HepG2 (cell line): Measurements from ENCODE around the gene VPS13D. TPM values are rescaled to one million over a fixed set of nuclear protein-coding genes. Genes with fewer than 3 reads are reported as not detected.

Experiments used
- ATAC-seq: fragments of 200-7000 bp; cut with Tn5 transposase; 3 replicates; pipeline ENCODE4 v1.9.1; 2020; ENCODE audit warnings: mild to moderate bottlenecking, moderate library complexity
- BruUV-seq: library from RNA; stranded (reverse); fragments of 400-500 nt; replicated peaks from 2 replicates; lab custom pipeline; 2021; lab: Mats Ljungman, UMichigan
- CTCF ChIA-PET: fragments of 300-600 bp; formaldehyde crosslinking; extraction: SDS; loops from one replicate; lab custom pipeline; 2021; ENCODE audit warnings: low total read pairs, inconsistent platforms, low intra/inter-chr PET ratio; lab: Yijun Ruan, JAX
- POLR2A ChIA-PET: fragments of 350-600 bp; sonication (Branson Sonifier 250); formaldehyde crosslinking; loops from one replicate; lab custom pipeline; 2020; ENCODE audit warnings: antibody characterized with exemption, inconsistent platforms; lab: Yijun Ruan, JAX
- DNase-seq: peaks from one replicate; pipeline ENCODE4 v3.0.0-alpha.2; 2015; ENCODE audit warnings: low spot score
- FAIRE-seq: peaks from 3 replicates; lab custom pipeline; 2011; peaks lifted over from hg19 to GRCh38; lab: Jason Lieb, UNC
- H2AFZ ChIP-seq: one replicate; pipeline ENCODE4 v1.6.1; 2011; ENCODE audit warnings: low read length, inconsistent platforms
- H3K27ac ChIP-seq: fragments of 300-600 bp; 3 replicates; pipeline ENCODE4 v1.8.0; 2011; ENCODE audit warnings: mixed run types, mild to moderate bottlenecking, mixed read lengths, low read length, inconsistent platforms; ENCODE audit not compliant: insufficient read depth; ENCODE audit errors: extremely low read length
- H3K27me3 ChIP-seq, 2 experiments: fragments of 200-600 bp in 1 of 2; 2 replicates in 1 of 2; 3 replicates in 1 of 2; pipeline versions ENCODE4 v1.6.0 to v1.8.0; 2011; ENCODE audit warnings: low read length in 2 of 2, mild to moderate bottlenecking in 2 of 2, moderate library complexity in 2 of 2, inconsistent platforms in 1 of 2; ENCODE audit not compliant: insufficient read depth in 2 of 2, control insufficient read depth in 1 of 2
- H3K36me3 ChIP-seq, 2 experiments: fragments of 200-600 bp in 1 of 2; replicated peaks in 1 of 2; 2 replicates in 1 of 2; 3 replicates in 1 of 2; pipeline versions ENCODE4 v1.5.1 to v1.8.0; 2011; ENCODE audit warnings: low read length in 2 of 2, inconsistent platforms in 1 of 2; ENCODE audit not compliant: insufficient read depth in 2 of 2, control insufficient read depth in 1 of 2
- H3K4me1 ChIP-seq: 2 replicates; pipeline ENCODE4 v1.5.1; 2012; ENCODE audit warnings: low read length, inconsistent platforms; ENCODE audit not compliant: insufficient read depth
- H3K4me2 ChIP-seq: 2 replicates; pipeline ENCODE4 v1.6.0; 2011; ENCODE audit warnings: low read depth, low read length, inconsistent platforms
- H3K4me3 ChIP-seq, 3 experiments: fragments of 200-600 bp in 1 of 3; sonication (generic), shearing (Covaris generic) in 1 of 3; replicated peaks in 1 of 3; 2 replicates each; pipeline ENCODE4 v1.5.1; 2011 to 2016; ENCODE audit warnings: low read length in 3 of 3, inconsistent platforms in 2 of 3, low read depth in 2 of 3, mild to moderate bottlenecking in 2 of 3, control low read depth in 1 of 3, mixed read lengths in 1 of 3; ENCODE audit not compliant: insufficient read depth in 1 of 3
- H3K79me2 ChIP-seq: one replicate; pipeline ENCODE4 v1.6.1; 2011; ENCODE audit warnings: low read length, inconsistent platforms; ENCODE audit not compliant: insufficient read depth
- H3K9ac ChIP-seq: 2 replicates; pipeline ENCODE4 v1.6.0; 2011; ENCODE audit warnings: mild to moderate bottlenecking, low read depth, low read length, inconsistent platforms; ENCODE audit not compliant: insufficient read depth
- H3K9me3 ChIP-seq: 2 replicates; pipeline ENCODE4 v1.5.1; 2012; ENCODE audit warnings: mild to moderate bottlenecking, low read length
- H4K20me1 ChIP-seq: 2 replicates; pipeline ENCODE4 v1.6.0; 2011; ENCODE audit warnings: inconsistent platforms, mild to moderate bottlenecking, low read length, moderate library complexity; ENCODE audit not compliant: insufficient read depth
- ATM ChIP-seq: fragments of 450-650 bp; IDR thresholded peaks from 2 replicates; pipeline ENCODE4 v1.7.1; 2017; ENCODE audit warnings: mild to moderate bottlenecking, borderline replicate concordance
- BCLAF1 ChIP-seq: fragments of 450-650 bp; IDR thresholded peaks from 2 replicates; pipeline ENCODE4 v1.6.1; 2017; ENCODE audit warnings: mild to moderate bottlenecking
- DNMT3B ChIP-seq: conservative IDR thresholded peaks from 2 replicates; pipeline ENCODE4 v1.6.1; 2016; ENCODE audit warnings: missing biosample characterization, control low read depth
- ELK4 ChIP-seq: sonication (generic); formaldehyde crosslinking; IDR thresholded peaks from 2 replicates; pipeline ENCODE4 v1.9.0; 2021; ENCODE audit warnings: missing genetic modification reagents, borderline replicate concordance
- EZH2 ChIP-seq: conservative IDR thresholded peaks from 2 replicates; pipeline ENCODE4 v1.6.1; 2012; ENCODE audit warnings: mild to moderate bottlenecking, low read depth, low read length, moderate library complexity
- HNF1B ChIP-seq: sonication (generic); formaldehyde crosslinking; IDR thresholded peaks from 2 replicates; pipeline ENCODE4 v1.5.1; 2020; ENCODE audit warnings: mild to moderate bottlenecking, moderate library complexity, missing genetic modification reagents
- KDM5A ChIP-seq: fragments of 200-600 bp; sonication (generic); IDR thresholded peaks from 2 replicates; pipeline ENCODE4 v1.7.0; 2018; ENCODE audit warnings: antibody characterized with exemption, mild to moderate bottlenecking, low read length, borderline replicate concordance
- MEF2D ChIP-seq: sonication (generic); formaldehyde crosslinking; IDR thresholded peaks from 2 replicates; pipeline ENCODE4 v1.5.1; 2020; ENCODE audit warnings: mild to moderate bottlenecking, missing genetic modification reagents
- NFE2 ChIP-seq: sonication (generic); formaldehyde crosslinking; IDR thresholded peaks from 2 replicates; pipeline ENCODE4 v1.4.0; 2020; ENCODE audit warnings: missing genetic modification reagents
- ONECUT2 ChIP-seq: sonication (generic); formaldehyde crosslinking; IDR thresholded peaks from 2 replicates; pipeline ENCODE4 v1.4.0; 2020; ENCODE audit warnings: missing genetic modification reagents
- RFX5 ChIP-seq: IDR thresholded peaks from 2 replicates; pipeline ENCODE4 v1.6.1; 2011; ENCODE audit warnings: low read depth, low read length, improper control_type of control experiment
- TCF7L2 ChIP-seq: IDR thresholded peaks from 2 replicates; pipeline ENCODE4 v1.6.1; 2011; ENCODE audit warnings: mild to moderate bottlenecking, low read depth, low read length, moderate library complexity
- TFDP1 ChIP-seq: IDR thresholded peaks from 2 replicates; pipeline ENCODE4 v1.6.1; 2016; ENCODE audit warnings: missing compliant biosample characterization, missing genetic modification reagents, borderline replicate concordance
- ZFP62 ChIP-seq: sonication (generic); formaldehyde crosslinking; IDR thresholded peaks from 2 replicates; pipeline ENCODE4 v1.4.0; 2020; ENCODE audit warnings: missing genetic modification reagents
- ZNF292 ChIP-seq: sonication (generic); formaldehyde crosslinking; IDR thresholded peaks from 2 replicates; pipeline ENCODE4 v1.8.1; 2022; ENCODE audit warnings: mild to moderate bottlenecking, low read depth, missing genetic modification reagents, borderline replicate concordance
- ZSCAN29 ChIP-seq: sonication (generic); formaldehyde crosslinking; conservative IDR thresholded peaks from 2 replicates; pipeline ENCODE4 v1.4.0; 2020; ENCODE audit warnings: mild to moderate bottlenecking, missing genetic modification reagents
- WGBS: methylation state at CpG from one replicate; pipeline ENCODE4 v1.1.6; 2017; ENCODE audit warnings: low lambda C conversion rate; 5-methylcytosine and 5-hydroxymethylcytosine counted together
- in situ Hi-C: cut with HindIII; loops from 2 replicates; pipeline ENCODE4 v1.10.0; 2017; ENCODE audit warnings: low pct_unique_long_range_greater_than_20kb; ENCODE audit not compliant: extremely low pct_ligation_motif_present
- intact Hi-C: fragments of 100-400 bp; cut with micrococcal nuclease; formaldehyde crosslinking; loops from one replicate; pipeline ENCODE4 v1.10.0; 2022; ENCODE audit not compliant: unreplicated experiment
- polyA plus RNA-seq, 8 experiments: library from polyadenylated mRNA; depleted of rRNA in 3 of 8; stranded (reverse) in 7 of 8; unstranded in 1 of 8; fragments of >200 nt; fragmentation: Illumina TruSeq in 4 of 8; extraction: Trizol in 4 of 8; gene quantifications; 2 replicates each; pipeline versions ENCODE4 v1.2.1 to v1.2.3, GENCODE V29; 2011 to 2016; ENCODE audit warnings: low read depth in 4 of 8, missing spikeins in 1 of 8, mixed read lengths in 1 of 8; ENCODE audit not compliant: insufficient read depth in 1 of 8
- total RNA-seq, 5 experiments: library from RNA; depleted of rRNA; stranded (reverse); fragments of >200 nt; fragmentation: Illumina TruSeq; extraction: Trizol; gene quantifications; 2 replicates each; pipeline ENCODE4 v1.2.3, GENCODE V29; 2016; ENCODE audit warnings: low read depth in 1 of 5

The VPS13D gene
- total and polyA plus RNA-seq, 2 of the 13 experiments (the other 11 are each of a cell fraction or from before 2014, with no cell fraction given) = 8.6 to 13.9 TPM

GRCh38 chr1:12232221-12232620 lies 2.4 kb downstream of the VPS13D start:
- BruUV-seq = no TSS peak
- no peak for ATAC-seq
- Histone ChIP-seq H3K4me2 (no peak overlapping the region), H2AFZ (no peak overlapping the region), H3K27me3 (no peaks in the 10 kb centered on the region), H3K9ac (no peak overlapping the region), H3K4me1 (peaks cover 20% of the 10 kb centered on the region), H3K79me2 (peaks cover 2% of the 10 kb centered on the region), H3K4me3 (no peak overlapping the region), H4K20me1 (peaks cover 4% of the 10 kb centered on the region; the same call in 1 of the 2 replicates), H3K27ac (no peak overlapping the region), H3K36me3 (no peaks in the 10 kb centered on the region), H3K9me3 (no peaks in the 10 kb centered on the region)
- intact Hi-C loops (no loop called here), in situ Hi-C loops (no loop called here)
- DNase-seq = no peak
- no peak for FAIRE-seq
- WGBS = 100% methylated on average over 2 of the region's 2 CpGs
- ChIA-PET POLR2A (no interaction called here), CTCF (no interaction called here)
- no peak for TF ChIP-seq RFX5
- no peak for TF ChIP-seq DNMT3B (CRISPR knock-in tag)
- TF ChIP-seq ZSCAN29 (CRISPR knock-in tag) = no peak
- no peak for TF ChIP-seq NFE2 (CRISPR knock-in tag)
- no peak for TF ChIP-seq ATM
- no peak for TF ChIP-seq ZFP62 (CRISPR knock-in tag)
- no peak for TF ChIP-seq TCF7L2
- TF ChIP-seq ELK4 (CRISPR knock-in tag) = no peak
- TF ChIP-seq MEF2D (CRISPR knock-in tag) = no peak
- TF ChIP-seq KDM5A = no peak
- no peak for TF ChIP-seq EZH2
- TF ChIP-seq TFDP1 = no peak
- no peak for TF ChIP-seq ZNF292 (CRISPR knock-in tag)
- no peak for TF ChIP-seq ONECUT2 (CRISPR knock-in tag)
- TF ChIP-seq HNF1B (CRISPR knock-in tag) = no peak
- TF ChIP-seq BCLAF1 = no peak
